ENCODE data around the gene GPR3. TPM values are rescaled to one million over a fixed set of nuclear protein-coding genes. Genes with fewer than 3 reads are reported as not detected.

GPR3 gene
- total and polyA plus RNA-seq, 2 of the 8 experiments (the other 6 are each of a cell fraction or from before 2014, with no cell fraction given): 9.9 to 26.5 TPM

DNA sequence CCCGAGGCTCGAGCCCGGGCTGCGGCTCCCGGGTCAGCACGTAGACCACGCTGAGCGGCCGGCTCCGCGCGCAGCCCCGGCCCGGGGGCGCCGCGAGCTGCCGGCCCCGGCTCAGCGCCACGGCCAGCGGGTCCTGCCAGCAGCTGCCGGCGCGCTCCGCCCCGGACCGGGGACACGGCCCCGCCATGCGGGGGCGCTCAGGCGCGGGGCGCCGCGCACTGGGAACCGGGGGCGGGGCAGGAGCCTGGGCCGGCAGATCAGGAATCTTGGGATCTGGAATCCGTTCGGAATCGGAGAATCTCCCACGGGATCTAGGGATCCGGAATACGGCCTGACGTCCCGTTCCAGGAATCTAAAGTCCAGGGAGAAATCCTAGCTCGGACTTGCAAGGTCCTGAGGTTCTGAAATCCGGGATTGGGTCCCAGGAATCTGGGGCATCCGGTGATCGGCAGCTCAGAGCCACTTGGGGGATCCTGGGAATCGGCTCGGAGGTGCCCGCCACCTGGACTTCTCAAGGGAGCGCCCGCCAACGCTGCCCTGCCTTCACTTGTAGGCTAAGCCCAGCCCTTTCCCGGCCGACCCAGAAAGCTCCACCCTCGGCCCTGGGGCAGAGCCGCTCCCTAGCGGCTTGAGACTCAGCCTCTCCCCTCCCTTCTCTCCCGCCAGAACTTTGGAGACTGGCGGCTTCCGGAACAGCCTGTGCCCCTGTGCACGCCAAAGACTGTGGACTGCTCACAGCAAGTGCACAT lies 25.8 kb upstream of the GPR3 start, which contains the start of gene MAP3K6 (continued):
- TF ChIP-seq, protein P1, sequence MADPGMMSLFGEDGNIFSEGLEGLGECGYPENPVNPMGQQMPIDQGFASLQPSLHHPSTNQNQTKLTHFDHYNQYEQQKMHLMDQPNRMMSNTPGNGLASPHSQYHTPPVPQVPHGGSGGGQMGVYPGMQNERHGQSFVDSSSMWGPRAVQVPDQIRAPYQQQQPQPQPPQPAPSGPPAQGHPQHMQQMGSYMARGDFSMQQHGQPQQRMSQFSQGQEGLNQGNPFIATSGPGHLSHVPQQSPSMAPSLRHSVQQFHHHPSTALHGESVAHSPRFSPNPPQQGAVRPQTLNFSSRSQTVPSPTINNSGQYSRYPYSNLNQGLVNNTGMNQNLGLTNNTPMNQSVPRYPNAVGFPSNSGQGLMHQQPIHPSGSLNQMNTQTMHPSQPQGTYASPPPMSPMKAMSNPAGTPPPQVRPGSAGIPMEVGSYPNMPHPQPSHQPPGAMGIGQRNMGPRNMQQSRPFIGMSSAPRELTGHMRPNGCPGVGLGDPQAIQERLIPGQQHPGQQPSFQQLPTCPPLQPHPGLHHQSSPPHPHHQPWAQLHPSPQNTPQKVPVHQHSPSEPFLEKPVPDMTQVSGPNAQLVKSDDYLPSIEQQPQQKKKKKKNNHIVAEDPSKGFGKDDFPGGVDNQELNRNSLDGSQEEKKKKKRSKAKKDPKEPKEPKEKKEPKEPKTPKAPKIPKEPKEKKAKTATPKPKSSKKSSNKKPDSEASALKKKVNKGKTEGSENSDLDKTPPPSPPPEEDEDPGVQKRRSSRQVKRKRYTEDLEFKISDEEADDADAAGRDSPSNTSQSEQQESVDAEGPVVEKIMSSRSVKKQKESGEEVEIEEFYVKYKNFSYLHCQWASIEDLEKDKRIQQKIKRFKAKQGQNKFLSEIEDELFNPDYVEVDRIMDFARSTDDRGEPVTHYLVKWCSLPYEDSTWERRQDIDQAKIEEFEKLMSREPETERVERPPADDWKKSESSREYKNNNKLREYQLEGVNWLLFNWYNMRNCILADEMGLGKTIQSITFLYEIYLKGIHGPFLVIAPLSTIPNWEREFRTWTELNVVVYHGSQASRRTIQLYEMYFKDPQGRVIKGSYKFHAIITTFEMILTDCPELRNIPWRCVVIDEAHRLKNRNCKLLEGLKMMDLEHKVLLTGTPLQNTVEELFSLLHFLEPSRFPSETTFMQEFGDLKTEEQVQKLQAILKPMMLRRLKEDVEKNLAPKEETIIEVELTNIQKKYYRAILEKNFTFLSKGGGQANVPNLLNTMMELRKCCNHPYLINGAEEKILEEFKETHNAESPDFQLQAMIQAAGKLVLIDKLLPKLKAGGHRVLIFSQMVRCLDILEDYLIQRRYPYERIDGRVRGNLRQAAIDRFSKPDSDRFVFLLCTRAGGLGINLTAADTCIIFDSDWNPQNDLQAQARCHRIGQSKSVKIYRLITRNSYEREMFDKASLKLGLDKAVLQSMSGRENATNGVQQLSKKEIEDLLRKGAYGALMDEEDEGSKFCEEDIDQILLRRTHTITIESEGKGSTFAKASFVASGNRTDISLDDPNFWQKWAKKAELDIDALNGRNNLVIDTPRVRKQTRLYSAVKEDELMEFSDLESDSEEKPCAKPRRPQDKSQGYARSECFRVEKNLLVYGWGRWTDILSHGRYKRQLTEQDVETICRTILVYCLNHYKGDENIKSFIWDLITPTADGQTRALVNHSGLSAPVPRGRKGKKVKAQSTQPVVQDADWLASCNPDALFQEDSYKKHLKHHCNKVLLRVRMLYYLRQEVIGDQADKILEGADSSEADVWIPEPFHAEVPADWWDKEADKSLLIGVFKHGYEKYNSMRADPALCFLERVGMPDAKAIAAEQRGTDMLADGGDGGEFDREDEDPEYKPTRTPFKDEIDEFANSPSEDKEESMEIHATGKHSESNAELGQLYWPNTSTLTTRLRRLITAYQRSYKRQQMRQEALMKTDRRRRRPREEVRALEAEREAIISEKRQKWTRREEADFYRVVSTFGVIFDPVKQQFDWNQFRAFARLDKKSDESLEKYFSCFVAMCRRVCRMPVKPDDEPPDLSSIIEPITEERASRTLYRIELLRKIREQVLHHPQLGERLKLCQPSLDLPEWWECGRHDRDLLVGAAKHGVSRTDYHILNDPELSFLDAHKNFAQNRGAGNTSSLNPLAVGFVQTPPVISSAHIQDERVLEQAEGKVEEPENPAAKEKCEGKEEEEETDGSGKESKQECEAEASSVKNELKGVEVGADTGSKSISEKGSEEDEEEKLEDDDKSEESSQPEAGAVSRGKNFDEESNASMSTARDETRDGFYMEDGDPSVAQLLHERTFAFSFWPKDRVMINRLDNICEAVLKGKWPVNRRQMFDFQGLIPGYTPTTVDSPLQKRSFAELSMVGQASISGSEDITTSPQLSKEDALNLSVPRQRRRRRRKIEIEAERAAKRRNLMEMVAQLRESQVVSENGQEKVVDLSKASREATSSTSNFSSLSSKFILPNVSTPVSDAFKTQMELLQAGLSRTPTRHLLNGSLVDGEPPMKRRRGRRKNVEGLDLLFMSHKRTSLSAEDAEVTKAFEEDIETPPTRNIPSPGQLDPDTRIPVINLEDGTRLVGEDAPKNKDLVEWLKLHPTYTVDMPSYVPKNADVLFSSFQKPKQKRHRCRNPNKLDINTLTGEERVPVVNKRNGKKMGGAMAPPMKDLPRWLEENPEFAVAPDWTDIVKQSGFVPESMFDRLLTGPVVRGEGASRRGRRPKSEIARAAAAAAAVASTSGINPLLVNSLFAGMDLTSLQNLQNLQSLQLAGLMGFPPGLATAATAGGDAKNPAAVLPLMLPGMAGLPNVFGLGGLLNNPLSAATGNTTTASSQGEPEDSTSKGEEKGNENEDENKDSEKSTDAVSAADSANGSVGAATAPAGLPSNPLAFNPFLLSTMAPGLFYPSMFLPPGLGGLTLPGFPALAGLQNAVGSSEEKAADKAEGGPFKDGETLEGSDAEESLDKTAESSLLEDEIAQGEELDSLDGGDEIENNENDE (IDR thresholded peaks at IDR 0.05; ENCODE audit: insufficient replicate concordance, low read length): no peak
- TF ChIP-seq BCL11A (IDR thresholded peaks at IDR 0.05; ENCODE audit: low read depth in 2 of 2, low read length in 2 of 2) (no peak), SP1 (IDR thresholded peaks at IDR 0.05; ENCODE audit: low read depth, low read length) (peak; percentile 91), SIX5 (IDR thresholded peaks at IDR 0.05; ENCODE audit: low read depth, low read length) (no peak), PHF8 (conservative IDR thresholded peaks at IDR 0.05; ENCODE audit: low read depth, low read length) (peak; percentile 18; the same call in 1 of the 2 replicates), RAD21 (IDR thresholded peaks at IDR 0.05 in 1 of 2, conservative IDR thresholded peaks at IDR 0.05 in 1 of 2; ENCODE audit: low read depth in 2 of 2, low read length in 2 of 2) (peak in 1 of 2 experiments; percentile 37; a peak in 2 of 4 replicates), HDAC2 (IDR thresholded peaks at IDR 0.05; ENCODE audit: borderline replicate concordance in 1 of 2, low read depth in 2 of 2, low read length in 2 of 2) (peak in 1 of 2 experiments; percentile 16; a peak in 1 of 4 replicates), EP300 (IDR thresholded peaks at IDR 0.05; ENCODE audit: borderline replicate concordance in 1 of 2, low read depth in 2 of 2, low read length in 2 of 2) (no peak), NRF1 (IDR thresholded peaks at IDR 0.05; ENCODE audit: low read depth, low read length) (no peak)

All from H1 (cell line).